GM19467 (cell line): ENCODE data around the gene BBLN.
"Not testable (repeated sequence)": the region's sequence is repeated elsewhere in the genome, so short reads cannot be mapped to it uniquely, and the experiment has no call there.

ENCODE experiments used
- ATAC-seq: cut with Tn5 transposase; IDR thresholded peaks from one replicate; pipeline ENCODE4 v1.9.1; 2021; ENCODE audit warnings: mild to moderate bottlenecking, moderate library complexity; ENCODE audit not compliant: unreplicated experiment

BBLN gene, protein sequence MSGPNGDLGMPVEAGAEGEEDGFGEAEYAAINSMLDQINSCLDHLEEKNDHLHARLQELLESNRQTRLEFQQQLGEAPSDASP

DNA sequence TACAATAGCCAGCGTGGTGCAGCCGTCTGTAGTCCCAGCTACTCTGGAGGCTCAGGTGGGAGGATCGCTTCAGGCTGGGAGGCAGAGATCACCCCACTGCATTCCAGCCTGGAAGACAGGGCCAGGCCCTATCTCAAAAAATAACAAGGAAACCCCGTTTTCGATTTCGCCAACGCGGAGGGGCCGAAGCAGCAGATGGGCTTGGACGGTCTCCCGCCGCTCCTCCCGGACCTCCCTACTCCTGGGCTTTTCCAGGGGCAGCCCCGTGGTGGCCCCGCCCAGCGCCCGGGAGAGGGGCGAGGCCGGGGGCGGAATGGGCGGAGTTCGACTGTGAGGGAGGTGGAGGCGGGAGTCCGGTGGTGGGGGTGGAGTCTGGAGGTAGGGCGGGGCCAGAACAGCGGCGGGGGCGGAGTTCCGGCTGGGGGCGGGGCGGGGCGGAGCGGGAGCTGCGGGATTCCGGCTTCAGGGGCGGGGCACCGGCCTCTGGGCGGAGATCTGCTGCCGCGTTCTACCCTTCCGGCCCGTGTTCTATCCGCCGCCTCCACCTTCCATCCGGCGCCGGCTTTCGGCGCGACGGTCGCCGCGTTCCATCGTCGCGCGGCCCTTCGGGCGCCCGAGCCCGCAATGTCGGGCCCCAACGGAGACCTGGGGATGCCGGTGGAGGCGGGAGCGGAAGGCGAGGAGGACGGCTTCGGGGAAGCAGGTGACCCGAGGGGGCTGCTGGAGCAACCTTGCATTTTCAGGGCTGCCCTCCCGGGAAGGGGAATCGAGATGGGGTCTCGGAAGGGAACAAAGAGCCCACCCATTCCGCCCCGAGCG lies at the start of gene BBLN:
Gene BBLN, plus strand, starts transcription at position 482 of the 819 bp plus-strand sequence. Its CDS starts 143 bp downstream, at position 625.
- ATAC-seq = peak; percentile 61

DNA sequence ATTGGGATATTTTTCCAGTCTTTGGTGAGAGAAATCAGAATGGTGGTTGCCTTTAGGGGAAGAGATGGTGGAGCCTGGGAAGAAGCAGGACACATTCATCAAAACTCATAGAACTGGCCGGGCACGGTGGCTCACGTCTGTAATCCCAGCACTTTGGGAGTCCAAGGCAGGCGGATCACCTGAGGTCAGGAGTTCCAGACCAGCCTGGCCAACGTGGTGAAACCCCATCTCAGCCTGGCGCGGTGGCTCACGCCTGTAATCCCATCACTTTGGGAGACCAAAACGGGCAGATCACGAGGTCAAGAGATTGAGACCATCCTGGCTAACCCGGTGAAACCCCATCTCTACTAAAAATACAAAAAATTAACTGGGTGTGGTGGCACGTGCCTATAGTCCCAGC lies 48.3 kb upstream of the BBLN start:
- ATAC-seq = not testable (repeated sequence)

DNA sequence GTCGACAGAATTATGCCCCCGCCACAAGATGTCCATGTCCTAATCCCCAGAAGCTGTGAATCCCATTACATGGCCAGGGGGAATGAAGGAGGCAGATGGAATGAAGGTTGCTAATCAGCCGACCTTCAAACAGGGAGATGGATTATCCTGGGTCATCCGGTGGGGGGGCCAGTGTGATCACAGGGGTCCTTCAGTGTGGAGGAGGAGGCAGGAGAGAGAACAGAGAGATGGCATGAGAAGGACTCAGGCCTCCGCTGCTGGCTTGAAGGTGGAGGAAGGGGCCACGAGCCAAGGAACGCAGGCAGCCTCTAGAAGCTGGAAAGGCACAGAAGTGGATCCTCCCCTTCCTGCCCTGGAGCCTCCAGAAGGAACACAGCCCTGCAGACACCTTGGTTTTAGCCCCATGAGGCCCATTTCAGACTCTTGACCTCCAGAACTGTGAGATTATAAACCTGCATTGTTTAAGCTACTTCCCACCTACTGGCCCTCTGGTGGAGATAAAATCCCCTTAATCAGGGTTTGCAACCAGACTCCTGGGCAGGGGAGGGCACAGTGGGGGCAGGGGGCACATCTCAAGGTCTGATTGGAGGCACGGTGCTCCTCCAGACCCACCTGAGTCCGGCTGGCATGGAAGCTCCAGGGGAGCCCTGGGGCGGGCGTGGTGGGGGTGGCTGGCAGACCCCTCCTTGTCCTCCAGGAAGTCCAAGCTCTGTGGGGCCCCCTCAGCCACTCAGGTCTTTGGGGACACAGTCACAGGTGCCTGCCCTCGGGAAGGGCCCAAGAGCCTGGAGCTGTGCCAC lies 46.3 kb upstream of the BBLN start:
- ATAC-seq = no peak

DNA sequence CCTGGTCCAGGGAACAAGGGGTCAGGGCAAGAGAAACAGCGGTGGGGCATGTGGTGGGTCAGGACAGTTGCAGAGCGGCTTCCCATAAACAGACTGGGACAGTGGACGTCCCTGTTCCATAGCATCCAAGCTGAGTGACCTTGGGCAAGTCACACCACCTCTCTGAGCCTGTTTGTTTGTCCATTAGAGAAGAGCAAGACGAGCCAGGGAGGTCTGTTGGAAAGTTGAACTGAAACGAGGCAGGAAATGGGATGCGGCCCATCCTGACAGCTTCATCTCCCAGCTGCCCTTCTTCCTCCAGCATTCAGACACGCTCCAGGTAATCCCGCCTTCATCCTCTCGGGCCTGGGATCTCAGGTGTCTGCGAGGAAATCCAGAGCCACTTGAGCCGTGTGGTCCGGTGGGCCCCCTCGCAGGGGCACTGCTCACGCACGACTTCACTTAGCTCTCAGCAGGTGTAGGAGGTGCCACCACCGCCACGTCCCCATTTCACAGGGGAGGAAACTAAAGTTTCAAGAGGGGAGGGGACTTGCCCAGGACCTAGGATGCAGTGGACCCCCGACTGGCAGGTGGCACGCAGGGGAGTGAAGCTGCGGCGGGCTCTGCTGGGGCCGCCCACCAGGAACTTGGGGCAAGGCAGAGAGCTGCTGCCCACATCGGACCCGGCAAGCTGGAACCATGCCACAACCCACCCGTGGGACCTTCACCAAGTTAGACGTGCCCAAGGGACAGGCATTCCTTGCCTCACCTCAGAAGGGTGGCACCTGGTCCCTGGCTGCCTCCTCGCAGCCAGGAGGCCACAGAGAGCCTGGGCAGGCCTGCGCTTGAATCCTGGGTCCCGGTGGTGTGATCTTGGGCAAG lies 45.5 kb upstream of the BBLN start:
- no peak for ATAC-seq

DNA sequence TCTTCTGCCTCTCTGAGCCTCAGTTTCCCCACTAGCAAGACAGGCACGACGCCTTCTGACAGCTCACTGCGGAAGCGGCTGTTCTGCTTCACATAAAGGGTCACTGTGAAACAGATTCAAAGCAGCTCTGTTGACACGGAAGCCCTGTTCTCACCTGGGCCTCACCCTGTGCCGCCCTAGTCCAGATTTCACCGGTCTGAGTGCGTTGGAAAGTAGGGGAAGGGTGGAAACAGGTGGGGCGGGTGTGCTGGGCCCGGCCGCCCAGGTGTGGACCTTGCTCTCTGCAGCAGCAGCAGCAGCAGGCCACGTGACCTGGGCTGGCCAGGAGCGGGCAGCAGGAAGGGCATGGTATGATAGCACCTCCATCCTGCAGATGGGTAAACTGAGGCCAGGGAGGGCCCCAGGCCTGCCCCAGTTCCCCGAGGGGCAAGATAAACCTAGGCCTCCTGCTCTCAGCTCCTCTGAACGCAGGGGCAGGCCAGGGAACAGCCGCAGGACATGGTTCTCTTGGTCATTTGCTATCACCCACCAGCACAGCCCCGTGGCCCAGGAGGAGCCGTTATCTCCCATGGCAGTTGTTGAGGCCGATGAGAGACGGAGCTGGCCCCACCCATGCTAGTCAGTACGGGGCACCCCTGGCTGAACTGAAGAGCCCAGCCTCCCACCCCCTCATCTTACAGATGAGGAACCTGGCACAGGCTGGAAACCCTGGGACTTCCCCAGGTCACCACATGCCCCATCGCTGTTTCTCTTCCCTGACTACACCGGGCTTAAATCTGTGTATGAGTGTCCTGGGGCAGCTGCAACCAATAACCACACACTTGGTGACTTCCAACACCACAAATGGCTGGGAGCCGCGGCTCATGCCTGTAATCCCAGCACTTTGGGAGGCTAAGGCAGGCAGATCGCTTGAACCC lies 44.6 kb upstream of the BBLN start:
- ATAC-seq = no peak

DNA sequence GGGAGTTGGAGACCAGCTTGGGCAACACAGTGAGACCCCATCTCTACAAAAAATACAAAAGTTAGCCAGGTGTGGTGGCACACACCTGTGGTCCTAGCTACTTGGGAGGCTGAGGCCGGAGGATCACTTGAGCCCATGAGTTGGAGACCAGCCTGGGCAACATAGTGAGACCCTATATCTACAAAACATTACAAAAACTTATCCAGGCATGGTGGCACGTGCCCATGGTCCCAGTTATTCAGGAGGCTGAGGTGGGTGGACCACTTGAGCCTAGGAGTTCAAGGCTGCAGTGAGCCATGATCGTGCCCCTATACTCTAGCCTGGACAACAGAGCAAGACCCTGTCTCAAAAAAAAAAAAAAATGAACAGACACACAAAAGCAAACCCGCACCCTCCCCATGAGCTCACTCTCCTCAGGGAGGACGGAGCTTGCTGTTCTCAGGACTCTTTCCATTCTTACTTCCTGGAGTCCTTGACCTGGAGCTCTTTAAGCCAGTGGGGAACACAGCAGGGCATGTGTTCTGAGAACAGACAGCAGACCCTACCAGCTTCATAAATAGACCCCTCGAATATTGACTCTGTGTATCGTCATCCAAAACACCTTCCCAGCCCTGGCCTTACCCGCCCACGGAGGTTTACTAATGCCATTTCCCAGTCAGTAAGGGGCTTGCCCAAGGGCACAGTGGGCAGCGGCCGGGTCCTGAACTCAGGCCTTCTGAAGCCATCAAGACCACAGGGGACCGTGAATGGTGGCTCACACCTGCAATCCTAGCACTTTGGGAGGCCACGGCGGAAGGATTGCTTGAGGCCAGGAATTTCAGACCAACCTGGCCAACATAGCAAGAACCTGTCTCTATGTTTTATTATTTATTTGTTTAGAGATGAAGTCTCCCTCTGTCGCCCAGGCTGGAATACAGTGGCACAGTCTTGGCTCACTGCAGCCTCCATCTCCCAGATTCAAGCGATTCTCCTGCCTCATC lies 43.7 kb upstream of the BBLN start:
- ATAC-seq = no peak

DNA sequence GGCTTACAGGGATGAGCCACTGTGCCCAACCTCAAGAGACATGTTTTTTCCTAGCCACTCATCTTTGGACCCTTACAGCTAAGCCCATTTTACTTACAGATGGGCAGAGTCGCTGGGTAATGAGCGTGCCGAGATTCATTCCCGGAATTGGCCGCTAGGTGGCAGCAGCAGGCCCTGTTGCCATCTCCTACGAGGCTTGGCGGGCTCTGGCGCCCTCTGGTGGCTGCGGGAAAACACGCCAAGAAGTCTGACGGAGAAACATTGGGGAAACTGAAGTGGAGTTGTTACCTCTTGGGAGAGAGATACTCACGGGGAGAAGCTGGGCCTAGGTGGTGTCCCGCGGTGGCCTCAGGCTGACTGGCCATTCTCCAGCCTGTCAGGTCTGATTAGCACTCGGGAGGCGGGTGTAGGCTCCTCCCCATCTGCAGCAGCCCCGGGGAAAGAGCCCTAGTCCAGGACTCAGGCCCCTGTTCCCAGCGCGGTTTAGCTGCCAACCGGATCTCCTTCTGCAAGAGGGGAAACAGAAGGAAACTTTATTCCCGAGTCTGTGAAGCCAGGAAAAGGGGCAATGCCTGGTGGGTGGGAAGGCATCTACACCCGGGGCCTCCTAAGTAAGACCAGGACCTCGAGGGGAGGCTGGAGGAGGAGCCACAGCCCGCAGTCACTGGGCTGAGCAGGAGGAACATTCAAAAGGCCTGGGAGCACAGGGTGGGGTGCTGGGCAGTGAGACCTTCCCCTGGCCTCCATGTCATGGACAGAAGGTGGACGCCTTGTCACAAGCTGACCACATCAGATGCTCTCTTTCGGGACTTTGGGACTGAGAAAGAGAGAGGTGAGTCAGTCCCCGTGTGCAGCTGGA lies 42.2 kb upstream of the BBLN start:
- ATAC-seq = no peak

DNA sequence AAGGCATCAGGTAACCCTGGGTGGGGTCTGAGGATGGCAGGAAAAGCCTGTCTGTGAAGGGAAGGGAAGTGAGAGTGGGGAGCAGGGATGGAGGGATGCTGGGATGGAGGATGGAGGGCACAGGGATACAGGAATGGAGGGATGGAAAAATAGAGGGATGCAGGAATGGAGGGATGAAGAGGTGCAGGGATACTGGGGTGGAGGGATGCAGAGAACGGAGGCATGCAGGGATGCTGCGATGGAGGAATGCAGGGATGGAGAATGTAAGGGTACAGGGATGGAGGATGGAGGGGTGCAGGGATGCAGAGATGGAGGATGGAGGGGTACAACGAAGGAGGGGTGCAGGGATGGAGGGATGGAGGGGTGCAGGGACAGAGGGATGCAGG lies 41.6 kb upstream of the BBLN start:
- no peak for ATAC-seq

DNA sequence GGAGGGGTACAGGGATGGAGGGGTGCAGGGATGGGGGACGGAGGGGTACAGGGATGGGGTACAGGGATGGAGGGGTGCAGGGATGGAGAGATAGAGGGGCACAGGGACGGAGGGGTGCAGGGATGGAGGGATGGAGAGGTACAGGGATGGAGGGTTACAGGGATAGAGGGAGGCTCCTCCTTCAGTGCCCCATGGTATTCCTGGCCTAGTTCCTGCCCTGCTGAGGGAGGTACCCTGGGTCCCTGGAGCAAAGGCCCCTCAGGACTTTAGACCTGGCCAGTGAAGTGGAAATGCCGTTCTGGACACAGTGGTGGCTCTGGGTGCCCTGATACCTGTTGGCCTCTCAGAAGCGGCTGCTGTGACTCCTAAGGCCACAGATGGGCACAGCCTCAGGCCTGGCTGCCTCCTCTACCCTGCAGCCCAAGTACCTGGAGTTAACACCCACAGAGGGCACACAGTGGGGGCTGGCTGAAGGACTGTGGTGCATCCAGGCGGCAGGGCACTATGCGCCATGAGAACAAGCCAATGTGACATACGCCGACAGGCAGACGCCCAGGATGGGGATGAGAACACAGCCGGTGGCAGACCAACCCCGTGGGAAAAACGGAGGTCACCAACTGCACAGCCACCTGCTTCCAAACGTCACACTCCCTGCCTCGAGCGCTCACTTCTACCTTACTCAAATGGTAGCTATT lies 40.9 kb upstream of the BBLN start:
- ATAC-seq = no peak

DNA sequence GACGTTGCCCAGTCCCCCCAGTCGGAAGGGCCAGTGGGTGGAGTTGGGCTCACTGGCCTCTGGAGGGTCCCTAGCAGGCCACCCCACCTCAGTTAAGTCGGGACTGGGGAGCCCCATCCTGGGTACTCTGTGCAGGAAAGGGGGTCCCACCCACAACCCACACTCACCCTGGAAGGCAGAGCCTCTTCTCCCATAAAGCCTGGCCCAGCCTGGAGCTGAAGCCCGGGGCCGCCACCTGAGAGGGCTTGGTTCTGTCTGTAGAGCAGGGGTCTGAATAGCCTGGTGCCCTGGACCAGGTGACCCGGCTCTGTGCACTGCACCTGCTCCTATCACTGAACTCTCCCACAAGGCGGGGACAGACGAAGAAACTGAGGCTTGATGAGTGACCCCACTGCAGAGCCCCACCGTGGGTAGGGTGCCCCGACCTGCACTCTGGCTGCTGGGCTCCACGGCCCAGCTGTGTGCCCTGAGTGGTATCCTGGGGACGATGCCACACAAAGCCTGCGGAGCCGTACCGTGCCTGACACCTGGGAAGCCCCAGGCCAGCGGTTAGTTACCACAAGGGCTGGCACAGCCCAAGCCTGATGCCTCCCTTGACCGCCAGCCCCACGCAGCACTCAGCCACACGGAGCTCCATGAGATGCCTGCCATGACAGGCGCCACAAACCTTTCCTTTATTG lies 39.9 kb upstream of the BBLN start:
- ATAC-seq = no peak

DNA sequence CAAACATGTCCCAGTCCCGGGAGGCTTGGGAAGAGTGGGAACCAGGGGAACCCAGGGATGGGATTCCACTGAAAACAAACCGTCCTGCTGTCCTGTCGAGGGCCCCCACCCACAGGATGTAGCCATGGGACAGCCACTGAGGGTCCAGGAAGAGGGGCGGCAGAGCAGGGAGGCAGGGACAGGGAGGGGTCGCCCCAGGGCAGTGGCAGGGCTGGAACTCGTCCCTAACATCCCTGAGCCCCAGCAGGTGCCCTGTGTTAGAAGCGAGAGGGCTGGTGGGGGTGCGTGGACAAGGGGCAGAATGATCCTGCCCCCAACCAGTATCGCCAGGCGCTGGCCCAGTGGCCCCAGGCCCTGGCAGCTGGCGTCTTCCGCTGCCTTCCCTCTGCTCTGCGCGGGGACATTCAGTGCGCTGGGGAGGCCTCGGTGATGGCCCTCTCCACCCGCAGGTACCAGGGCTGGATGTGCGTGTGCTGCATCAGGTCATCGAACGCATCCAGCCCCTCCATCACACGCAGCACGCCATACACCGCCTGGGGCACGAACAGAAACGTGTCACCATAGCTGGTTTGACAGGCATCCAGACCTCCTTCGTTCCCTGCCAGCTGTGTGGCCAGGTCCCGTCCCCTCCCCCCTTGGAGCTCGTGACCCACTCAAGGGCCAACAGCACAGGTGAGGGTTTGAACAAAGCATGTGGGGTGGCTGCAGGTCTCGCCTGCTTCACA lies 39.2 kb upstream of the BBLN start:
- no peak for ATAC-seq

DNA sequence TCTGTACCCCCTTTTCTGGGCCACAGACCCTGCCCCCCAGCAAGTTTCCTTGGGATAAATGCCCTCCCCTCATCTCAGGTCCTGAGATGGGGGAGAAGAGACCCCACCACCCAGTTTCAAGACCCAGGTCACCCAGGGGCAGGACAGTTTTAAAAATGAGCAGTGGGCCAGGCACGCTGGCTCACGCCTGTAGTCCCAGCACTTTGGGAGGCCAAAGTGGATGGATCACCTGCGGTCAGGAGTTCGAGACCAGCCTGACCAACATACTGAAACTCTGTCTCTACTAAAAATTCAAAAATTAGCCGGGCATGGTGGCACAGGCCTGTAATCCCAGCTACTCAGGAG lies 38.6 kb upstream of the BBLN start:
- no peak for ATAC-seq

DNA sequence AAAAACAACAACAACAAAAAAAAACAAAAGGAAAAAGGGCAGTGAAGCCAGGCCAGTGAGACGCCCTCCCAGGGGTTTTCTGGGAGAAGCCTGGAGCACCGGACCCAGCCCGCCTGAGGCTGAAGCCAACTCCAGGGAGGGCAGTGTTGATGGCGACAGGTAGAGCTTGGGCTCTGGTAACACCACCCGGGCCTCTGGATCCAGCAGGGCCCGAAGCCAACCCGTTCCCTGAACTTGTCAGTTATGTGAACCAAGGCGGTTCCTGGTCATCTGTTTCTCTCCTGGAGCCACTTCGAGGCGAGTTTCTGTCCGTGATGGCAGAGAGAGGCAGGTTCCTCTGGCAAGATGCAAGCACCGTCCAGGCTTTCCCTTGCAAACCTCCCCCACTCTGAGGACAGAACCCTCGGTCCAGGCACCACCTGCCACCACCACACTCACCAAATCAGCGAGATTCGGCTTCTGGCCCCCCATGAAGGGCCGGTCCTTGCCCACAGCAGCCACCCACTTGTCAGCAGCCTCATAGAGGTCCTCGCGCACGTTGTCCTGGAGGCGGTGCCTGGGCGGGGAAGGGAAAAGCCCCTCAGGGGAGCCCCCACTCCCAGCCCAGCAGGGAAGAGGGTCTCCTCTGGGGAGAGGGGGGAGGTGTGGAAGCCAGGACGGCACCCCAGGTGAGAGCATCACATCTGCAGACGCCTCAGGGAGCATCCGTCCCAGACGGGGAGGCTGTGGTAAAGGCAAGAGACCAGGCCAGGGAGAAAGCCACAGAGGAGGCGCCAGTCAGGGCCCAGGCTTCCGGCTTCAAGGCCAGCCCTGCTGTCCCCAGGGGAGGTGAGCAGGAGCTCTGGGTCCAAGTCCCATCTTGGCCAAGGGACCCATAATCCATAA lies 37.9 kb upstream of the BBLN start:
- no peak for ATAC-seq

DNA sequence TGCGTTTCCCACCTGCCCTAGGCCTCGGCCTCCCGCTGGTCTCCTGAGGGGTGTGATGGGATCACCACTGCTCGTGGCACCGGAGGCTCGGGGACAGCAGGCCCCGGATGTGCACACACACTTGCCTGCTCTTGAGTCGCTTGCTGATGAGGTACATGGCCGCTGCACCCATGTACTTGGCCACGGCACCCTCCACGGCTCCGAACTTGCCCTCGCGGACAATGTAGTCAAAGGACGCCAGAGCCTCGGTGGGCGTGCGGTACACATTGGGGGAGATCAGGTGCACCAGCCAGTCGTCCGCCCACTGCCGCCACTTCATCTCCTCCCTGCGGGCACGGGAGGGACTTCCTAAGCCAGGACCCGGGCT lies 37.3 kb upstream of the BBLN start:
- ATAC-seq = no peak

DNA sequence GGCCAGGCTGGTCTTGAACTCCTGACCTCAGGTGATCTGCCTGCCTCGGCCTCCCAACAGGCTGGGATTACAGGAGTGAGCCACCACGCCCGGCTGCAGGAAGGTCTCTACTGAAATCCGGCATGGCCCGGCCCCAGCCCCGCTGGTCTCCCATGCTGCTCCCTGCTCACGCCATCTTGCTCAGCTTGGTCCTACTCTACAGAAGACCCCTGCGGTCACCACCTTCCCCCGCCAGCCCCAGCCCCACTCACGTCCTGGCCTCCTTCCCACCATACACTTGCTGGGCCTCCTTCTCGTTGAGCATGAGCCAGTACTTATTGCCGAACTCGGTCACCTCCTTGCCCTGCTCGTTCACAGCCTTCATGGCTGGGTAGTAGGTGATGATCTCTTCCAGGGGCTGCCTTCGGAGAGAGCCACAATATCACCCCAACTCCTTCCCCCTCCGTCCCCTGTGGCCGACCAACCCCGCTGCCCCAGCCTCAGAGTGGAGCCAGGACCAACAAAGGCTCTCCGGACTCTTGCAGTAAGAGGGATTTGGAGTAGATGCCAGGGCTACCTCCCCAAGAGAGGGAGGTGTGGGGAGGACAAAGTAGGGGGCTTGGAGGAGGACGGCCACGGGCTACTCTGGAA lies 36.5 kb upstream of the BBLN start:
- no peak for ATAC-seq
